GM18951 (cell line): ENCODE results near the gene EARS2.

Experiments used
- POLR2A ChIP-seq: IDR thresholded peaks from 4 replicates; pipeline ENCODE4 v1.6.1; 2011; ENCODE audit warnings: mild to moderate bottlenecking; ENCODE audit not compliant: insufficient read length, insufficient read depth; ENCODE audit errors: extremely low read depth
- in situ Hi-C: fragments of 300-500 bp; cut with MboI; formaldehyde crosslinking; loops from one replicate; pipeline ENCODE4 v1.12.0; 2022; ENCODE audit warnings: low sequenced_read_pairs, mixed read lengths, inconsistent platforms; ENCODE audit not compliant: unreplicated experiment

The EARS2 gene

GRCh38 chr16:23528644-23529310 lies 28.4 kb downstream of the EARS2 start:
- no peak for TF ChIP-seq POLR2A
- in situ Hi-C loops: no loop called here

DNA sequence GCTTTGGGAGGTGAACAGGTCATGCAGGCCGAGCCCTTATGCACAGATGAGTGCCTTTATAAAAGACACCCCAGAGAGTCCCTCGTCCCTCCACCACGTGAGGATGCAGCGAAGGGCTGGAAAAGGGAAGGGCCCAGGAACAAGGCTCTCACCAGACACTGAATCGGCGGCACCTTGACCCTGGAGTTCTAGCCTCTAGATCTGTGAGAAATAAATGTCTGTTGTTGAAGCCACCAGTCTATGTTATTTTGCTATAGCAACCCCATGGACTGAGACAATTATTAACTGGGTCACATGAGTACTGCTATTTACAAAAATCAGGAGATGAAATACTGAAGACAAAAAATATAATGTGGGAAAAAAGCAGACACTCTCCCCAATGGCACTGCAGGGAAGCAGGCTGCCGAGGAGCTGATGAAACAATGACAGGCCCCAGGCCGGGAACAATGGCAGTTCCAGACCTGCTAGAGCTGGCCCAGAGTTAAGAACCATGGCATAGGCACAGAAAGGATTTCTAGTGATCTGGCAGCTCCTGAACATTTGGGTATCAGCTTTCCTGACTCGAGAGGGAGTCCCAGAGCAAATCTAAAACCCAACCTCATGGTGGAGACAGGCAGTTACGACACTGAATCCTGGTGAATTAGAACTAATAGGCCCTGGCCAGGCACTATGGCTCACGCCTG lies 29.0 kb downstream of the EARS2 start:
- in situ Hi-C loops: no loop called here
- TF ChIP-seq POLR2A: no peak

- no peak for TF ChIP-seq POLR2A
- in situ Hi-C loops: no loop called here
Observed at GRCh38 chr16:23524886-23525285, 32.3 kb downstream of the EARS2 start.

GRCh38 chr16:23523876-23524385 lies 33.2 kb downstream of the EARS2 start:
- TF ChIP-seq POLR2A: no peak
- in situ Hi-C loops: no loop called here

GRCh38 chr16:23523321-23523720 lies 33.8 kb downstream of the EARS2 start:
- no peak for TF ChIP-seq POLR2A
- in situ Hi-C loops: no loop called here

- in situ Hi-C loops: no loop called here
Observed at GRCh38 chr16:23521965-23522364, 35.2 kb downstream of the EARS2 start.

DNA sequence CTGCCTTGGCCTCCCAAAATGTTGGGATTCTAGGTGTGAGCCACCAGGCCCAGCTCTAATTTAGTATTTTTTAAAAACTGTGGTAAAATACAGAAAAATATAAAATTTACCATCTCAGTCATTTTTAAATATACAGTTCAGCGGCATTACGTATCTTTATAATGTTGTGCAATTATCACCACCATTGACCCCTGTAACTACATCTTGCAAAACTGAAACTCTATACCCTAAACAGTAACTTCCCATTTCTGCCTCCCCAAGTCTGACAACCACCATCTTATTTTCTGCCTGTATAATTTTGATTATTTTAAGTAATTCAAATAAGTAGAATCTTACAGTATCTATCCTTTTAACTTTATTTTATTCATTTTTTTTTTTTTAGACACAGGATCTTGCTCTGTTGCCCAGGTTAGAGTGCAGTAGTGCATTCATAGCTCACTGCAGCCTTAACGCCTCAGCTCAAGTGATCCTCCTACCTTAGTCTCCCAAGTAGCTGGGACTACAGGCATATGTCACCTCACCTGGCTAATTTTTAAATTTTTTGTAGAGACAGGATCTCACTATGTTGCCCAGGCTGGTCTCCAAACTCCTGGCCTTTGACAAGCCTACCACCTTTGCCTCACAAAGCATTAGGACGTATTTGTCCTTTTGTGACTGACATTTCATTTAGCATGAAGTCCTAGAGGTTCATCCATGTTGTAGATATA lies 36.0 kb downstream of the EARS2 start:
- TF ChIP-seq POLR2A: no peak
- in situ Hi-C loops: no loop called here

More at GRCh38 chr16:23521965-23522364, 35.2 kb downstream of the EARS2 start:
- TF ChIP-seq POLR2A: no peak

DNA sequence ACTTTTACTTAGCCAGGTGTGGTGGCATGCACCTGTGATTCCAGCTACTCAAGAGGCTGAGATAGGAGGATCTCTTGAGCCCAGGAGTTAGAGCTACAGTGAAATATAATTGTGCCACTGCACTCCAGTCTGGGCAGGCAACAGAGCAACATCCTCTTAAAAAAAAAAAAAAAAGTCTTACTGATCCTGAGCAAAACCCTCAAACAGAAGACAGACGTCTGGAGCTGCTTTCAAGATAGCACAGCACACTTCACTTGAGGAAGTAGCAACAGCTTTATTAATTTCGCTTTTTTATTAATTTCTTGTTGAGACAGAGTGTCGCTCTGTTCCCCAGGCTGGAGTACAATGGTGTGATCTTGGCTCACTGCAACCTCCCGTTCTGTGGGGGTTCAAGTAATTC lies 36.6 kb downstream of the EARS2 start:
- in situ Hi-C loops: no loop called here
- TF ChIP-seq POLR2A: no peak

GRCh38 chr16:23519282-23519681 lies 37.9 kb downstream of the EARS2 start:
- no peak for TF ChIP-seq POLR2A
- in situ Hi-C loops: no loop called here

- in situ Hi-C loops: no loop called here
- no peak for TF ChIP-seq POLR2A
Observed at GRCh38 chr16:23518435-23518891, 38.7 kb downstream of the EARS2 start.

GRCh38 chr16:23516366-23517137 lies 40.6 kb downstream of the EARS2 start:
- no peak for TF ChIP-seq POLR2A
- in situ Hi-C loops: no loop called here

- in situ Hi-C loops: no loop called here
- TF ChIP-seq POLR2A: no peak
Observed at GRCh38 chr16:23515881-23516280, 41.3 kb downstream of the EARS2 start.
